Activated CD4-positive, alpha-beta memory T cell treated with anti-CD3 and anti-CD28 coated beads for 36 hours (primary cell): Measurements from ENCODE around the gene NTRK3. TPM values are rescaled to one million over a fixed set of nuclear protein-coding genes. Genes with fewer than 3 reads are reported as not detected.

Source experiments
- CTCF ChIA-PET: fragments of 350-600 bp; sonication (Branson Sonifier 250); formaldehyde crosslinking; loops from one replicate; lab custom pipeline; 2021; ENCODE audit warnings: antibody characterized with exemption, inconsistent platforms; lab: Charles Lee
- POLR2A ChIA-PET: fragments of 350-600 bp; sonication (Branson Sonifier 250); formaldehyde crosslinking; loops from one replicate; lab custom pipeline; 2021; ENCODE audit warnings: antibody characterized with exemption; lab: Charles Lee
- DNase-seq: peaks from one replicate; pipeline ENCODE4 v3.0.0-alpha.2; 2020
- H3K27ac Mint-ChIP-seq: one replicate; pipeline ENCODE4 v1.8.0; 2021; ENCODE audit warnings: mixed read lengths
- H3K27me3 Mint-ChIP-seq: one replicate; pipeline ENCODE4 v1.8.0; 2021; ENCODE audit warnings: mixed read lengths
- H3K36me3 Mint-ChIP-seq: one replicate; pipeline ENCODE4 v1.8.0; 2021; ENCODE audit warnings: mixed read lengths
- H3K4me1 Mint-ChIP-seq: one replicate; pipeline ENCODE4 v1.8.0; 2021; ENCODE audit warnings: low read depth, mixed read lengths
- H3K4me3 Mint-ChIP-seq: one replicate; pipeline ENCODE4 v1.8.0; 2021; ENCODE audit warnings: mild to moderate bottlenecking, mixed read lengths
- H3K9me3 Mint-ChIP-seq: one replicate; pipeline ENCODE4 v1.8.0; 2021; ENCODE audit warnings: mixed read lengths
- intact Hi-C: fragments of 100-400 bp; cut with micrococcal nuclease; formaldehyde crosslinking; loops from one replicate; pipeline ENCODE4 v1.15.1; 2023
- total RNA-seq, 2 experiments: library from RNA; stranded (reverse); gene quantifications; one replicate each; pipeline ENCODE4 v1.2.3, GENCODE V29; 2021

Gene NTRK3
- total RNA-seq, 2 experiments from 2014 or later: 0.78 to 0.85 TPM

- Mint-ChIP-seq H3K9me3 (no peaks in the 10 kb centered on the region), H3K27me3 (peaks cover 16% of the 10 kb centered on the region), H3K4me1 (peaks cover under 1% of the 10 kb centered on the region), H3K27ac (no peak overlapping the region), H3K4me3 (no peak overlapping the region), H3K36me3 (no peaks in the 10 kb centered on the region)
- no peak for DNase-seq
- intact Hi-C loops: loop anchor here (10.0 kb wide), 2 partner anchors 1327 to 1617 kb away; no protein-coding TSS in a partner anchor
- CTCF ChIA-PET: interaction anchor here (1.2 to 3.9 kb wide), 3 partner anchors 19 to 34 kb away, joined by 3 to 11 read pairs (median 4); no protein-coding TSS in a partner anchor
- POLR2A ChIA-PET: no interaction called here
Measured at GRCh38 chr15:88241461-88241860, 15.1 kb downstream of the NTRK3 start.

DNA sequence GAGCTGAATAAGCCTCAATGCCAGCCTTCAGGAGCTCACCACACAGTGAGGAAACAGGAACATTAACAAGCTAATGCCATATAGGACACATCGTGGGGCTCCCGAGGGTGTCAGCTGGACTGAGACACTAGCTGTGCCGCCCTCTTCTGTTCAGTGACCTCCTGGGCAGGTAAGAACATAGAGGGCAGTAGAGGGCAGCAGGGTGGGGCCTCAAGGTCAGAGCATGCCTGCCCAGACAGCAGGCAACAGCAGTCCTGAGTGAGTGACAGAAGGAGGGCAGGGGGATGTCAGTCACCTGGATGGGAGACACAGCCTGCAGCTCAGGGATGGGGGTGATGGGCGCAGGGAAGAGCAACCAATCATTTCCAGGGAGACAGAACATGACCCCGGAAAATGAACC lies 15.5 kb downstream of the NTRK3 start:
- Mint-ChIP-seq H3K9me3 (no peaks in the 10 kb centered on the region), H3K4me3 (no peak overlapping the region), H3K4me1 (no peaks in the 10 kb centered on the region), H3K27me3 (peaks cover 13% of the 10 kb centered on the region), H3K36me3 (no peaks in the 10 kb centered on the region), H3K27ac (no peak overlapping the region)
- DNase-seq: no peak
- CTCF ChIA-PET: interaction anchor here (1.4 to 3.9 kb wide), 2 partner anchors 19 to 34 kb away, joined by 4 to 11 read pairs; no protein-coding TSS in a partner anchor
- POLR2A ChIA-PET: no interaction called here
- intact Hi-C loops: loop anchor here (10.0 kb wide), 2 partner anchors 1326 to 1616 kb away; no protein-coding TSS in a partner anchor

- no peak overlapping the region for H3K4me3 Mint-ChIP-seq
- peaks cover 16% of the 10 kb centered on the region for H3K27me3 Mint-ChIP-seq
- no peaks in the 10 kb centered on the region for H3K4me1 Mint-ChIP-seq
- H3K36me3 Mint-ChIP-seq: no peaks in the 10 kb centered on the region
- POLR2A ChIA-PET: no interaction called here
- H3K27ac Mint-ChIP-seq: no peak overlapping the region
- no peak for DNase-seq
- intact Hi-C loops: no loop called here
- CTCF ChIA-PET: interaction anchor here (1.4 kb wide), 1 partner anchor 8 kb away, joined by 4 read pairs; no protein-coding TSS in a partner anchor
- no peaks in the 10 kb centered on the region for H3K9me3 Mint-ChIP-seq
Measured at GRCh38 chr15:88239594-88239993, 16.9 kb downstream of the NTRK3 start.

DNA sequence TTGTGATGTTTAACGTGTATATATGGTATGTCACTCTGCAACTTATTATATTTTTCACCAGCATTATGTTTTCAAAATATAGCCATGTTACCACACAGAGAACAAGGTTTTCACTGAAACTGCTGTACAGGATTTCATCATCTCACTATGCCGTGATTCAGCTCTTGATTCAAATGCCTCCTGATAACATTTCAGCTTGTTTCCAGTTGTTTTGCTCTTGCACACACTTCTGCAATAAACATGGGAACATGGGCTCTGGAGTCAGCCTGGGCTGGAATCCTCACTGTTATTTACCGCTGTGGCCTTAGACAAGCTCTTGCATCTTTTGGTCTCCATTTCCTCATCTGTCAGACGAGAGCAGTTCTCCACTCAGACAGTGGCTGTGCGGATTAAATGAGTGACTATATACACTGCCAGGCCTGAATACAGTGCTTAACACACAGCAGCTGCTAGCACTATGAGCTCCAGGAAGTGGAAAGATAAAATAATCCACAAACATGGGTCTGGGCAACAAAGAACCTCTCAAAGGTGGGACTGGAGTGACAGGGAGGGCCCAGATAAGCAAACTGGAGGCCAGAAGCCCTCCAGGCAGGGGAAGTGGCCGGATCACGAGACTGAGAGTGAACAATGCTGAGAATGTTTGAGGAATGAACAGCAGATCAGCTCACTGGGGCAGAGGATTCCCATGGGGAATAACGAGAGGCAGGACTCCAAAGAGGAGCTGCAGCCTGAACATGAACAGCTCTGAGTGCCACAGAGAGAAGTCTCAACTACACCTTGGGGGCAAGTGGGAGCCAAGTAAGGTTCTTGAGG lies 17.7 kb downstream of the NTRK3 start:
- POLR2A ChIA-PET: no interaction called here
- DNase-seq: no peak
- intact Hi-C loops: no loop called here
- H3K36me3 Mint-ChIP-seq: no peaks in the 10 kb centered on the region
- H3K27ac Mint-ChIP-seq: no peak overlapping the region
- H3K4me1 Mint-ChIP-seq: no peaks in the 10 kb centered on the region
- H3K27me3 Mint-ChIP-seq: peaks cover 12% of the 10 kb centered on the region
- CTCF ChIA-PET: interaction anchor here (1.4 kb wide), 1 partner anchor 9 kb away, joined by 4 read pairs; no protein-coding TSS in a partner anchor
- no peaks in the 10 kb centered on the region for H3K9me3 Mint-ChIP-seq
- no peak overlapping the region for H3K4me3 Mint-ChIP-seq

GRCh38 chr15:88234711-88235110 lies 21.8 kb downstream of the NTRK3 start:
- Mint-ChIP-seq H3K27ac (no peak overlapping the region), H3K9me3 (no peaks in the 10 kb centered on the region), H3K27me3 (peaks cover 11% of the 10 kb centered on the region), H3K4me1 (no peaks in the 10 kb centered on the region), H3K36me3 (no peaks in the 10 kb centered on the region), H3K4me3 (no peak overlapping the region)
- POLR2A ChIA-PET: no interaction called here
- no peak for DNase-seq
- CTCF ChIA-PET: interaction anchor here (1.0 to 1.8 kb wide), 2 partner anchors 10 kb away, joined by 4 to 5 read pairs; no protein-coding TSS in a partner anchor
- intact Hi-C loops: no loop called here

GRCh38 chr15:88233921-88234320 lies 22.6 kb downstream of the NTRK3 start:
- Mint-ChIP-seq H3K9me3 (no peaks in the 10 kb centered on the region), H3K27ac (no peak overlapping the region), H3K4me1 (no peaks in the 10 kb centered on the region), H3K4me3 (no peak overlapping the region), H3K36me3 (no peaks in the 10 kb centered on the region), H3K27me3 (peaks cover 10% of the 10 kb centered on the region)
- POLR2A ChIA-PET: no interaction called here
- CTCF ChIA-PET: interaction anchor here (1.8 kb wide), 1 partner anchor 11 kb away, joined by 5 read pairs; no protein-coding TSS in a partner anchor
- DNase-seq: no peak
- intact Hi-C loops: no loop called here

- H3K27me3 Mint-ChIP-seq: peaks cover 16% of the 10 kb centered on the region
- intact Hi-C loops: no loop called here
- H3K4me1 Mint-ChIP-seq: no peaks in the 10 kb centered on the region
- DNase-seq: no peak
- POLR2A ChIA-PET: no interaction called here
- CTCF ChIA-PET: interaction anchor here (0.9 to 1.8 kb wide), 2 partner anchors 10 to 12 kb away, joined by 3 to 5 read pairs; no protein-coding TSS in a partner anchor
- H3K9me3 Mint-ChIP-seq: no peaks in the 10 kb centered on the region
- no peak overlapping the region for H3K4me3 Mint-ChIP-seq
- no peaks in the 10 kb centered on the region for H3K36me3 Mint-ChIP-seq
- no peak overlapping the region for H3K27ac Mint-ChIP-seq
Measured at GRCh38 chr15:88232771-88233201, 23.8 kb downstream of the NTRK3 start.

- no peaks in the 10 kb centered on the region for H3K4me1 Mint-ChIP-seq
- H3K9me3 Mint-ChIP-seq: no peaks in the 10 kb centered on the region
- ChIA-PET CTCF (interaction anchor here (0.9 kb wide), 1 partner anchor 11 kb away, joined by 3 read pairs; no protein-coding TSS in a partner anchor), POLR2A (no interaction called here)
- no peaks in the 10 kb centered on the region for H3K36me3 Mint-ChIP-seq
- H3K27me3 Mint-ChIP-seq: peaks cover 16% of the 10 kb centered on the region
- H3K27ac Mint-ChIP-seq: no peak overlapping the region
- no peak overlapping the region for H3K4me3 Mint-ChIP-seq
- DNase-seq: no peak
- intact Hi-C loops: no loop called here
Measured at GRCh38 chr15:88231909-88232644, 24.5 kb downstream of the NTRK3 start.

DNA sequence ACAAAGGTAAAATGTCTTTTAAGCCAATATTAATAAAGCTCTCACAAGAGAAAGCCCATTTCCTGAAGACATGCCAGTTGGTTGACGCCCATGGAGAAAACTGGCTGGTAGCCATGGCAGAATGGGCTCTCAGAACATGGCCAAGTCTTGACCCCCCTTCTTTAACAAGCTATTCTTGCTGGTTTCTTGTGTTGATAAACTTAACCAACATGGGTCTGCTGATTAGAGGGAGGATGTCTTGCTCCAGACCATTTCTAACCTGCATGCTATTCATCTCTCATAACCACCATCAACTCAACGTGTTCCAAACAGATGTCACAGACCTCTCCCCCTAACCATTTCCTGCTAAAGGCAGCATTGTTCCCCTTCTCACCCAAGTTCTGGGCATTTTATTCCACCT lies 25.7 kb downstream of the NTRK3 start:
- intact Hi-C loops: no loop called here
- no peaks in the 10 kb centered on the region for H3K36me3 Mint-ChIP-seq
- POLR2A ChIA-PET: no interaction called here
- no peaks in the 10 kb centered on the region for H3K4me1 Mint-ChIP-seq
- CTCF ChIA-PET: interaction anchor here (0.8 to 1.5 kb wide), 2 partner anchors 14 to 16 kb away, joined by 3 read pairs; no protein-coding TSS in a partner anchor
- H3K27me3 Mint-ChIP-seq: peaks cover 16% of the 10 kb centered on the region
- H3K27ac Mint-ChIP-seq: no peak overlapping the region
- H3K9me3 Mint-ChIP-seq: no peaks in the 10 kb centered on the region
- H3K4me3 Mint-ChIP-seq: no peak overlapping the region
- no peak for DNase-seq

GRCh38 chr15:88225461-88225860 lies 31.1 kb downstream of the NTRK3 start:
- H3K4me3 Mint-ChIP-seq: no peak overlapping the region
- peaks cover 11% of the 10 kb centered on the region for H3K27me3 Mint-ChIP-seq
- H3K27ac Mint-ChIP-seq: no peak overlapping the region
- ChIA-PET CTCF (no interaction called here), POLR2A (no interaction called here)
- H3K9me3 Mint-ChIP-seq: no peaks in the 10 kb centered on the region
- intact Hi-C loops: no loop called here
- DNase-seq: no peak
- H3K36me3 Mint-ChIP-seq: no peaks in the 10 kb centered on the region
- no peaks in the 10 kb centered on the region for H3K4me1 Mint-ChIP-seq

DNA sequence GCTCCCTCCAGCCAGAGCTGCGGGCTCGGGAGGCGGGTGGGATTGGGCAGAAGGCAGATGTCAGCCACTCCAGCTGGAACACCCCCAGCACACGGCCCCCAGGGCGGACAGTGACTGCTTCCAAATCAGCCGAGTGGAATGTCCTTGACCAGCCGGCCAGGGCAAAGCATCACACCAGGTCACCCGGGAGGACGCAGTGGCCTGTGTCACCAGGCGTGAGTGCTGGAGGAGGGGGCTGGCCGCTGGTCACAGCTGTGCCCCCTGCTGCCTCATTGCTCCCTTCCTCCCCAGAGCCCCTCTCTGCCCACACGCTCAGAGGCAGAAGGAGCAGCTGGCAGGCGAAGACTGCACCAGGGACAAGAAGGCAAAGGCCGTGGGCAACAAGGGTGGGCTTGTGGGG lies 33.5 kb downstream of the NTRK3 start:
- intact Hi-C loops: no loop called here
- Mint-ChIP-seq H3K27me3 (peaks cover 5% of the 10 kb centered on the region), H3K36me3 (no peaks in the 10 kb centered on the region), H3K9me3 (no peaks in the 10 kb centered on the region), H3K4me1 (no peaks in the 10 kb centered on the region), H3K27ac (no peak overlapping the region), H3K4me3 (no peak overlapping the region)
- CTCF ChIA-PET: no interaction called here
- POLR2A ChIA-PET: no interaction called here
- DNase-seq: no peak

GRCh38 chr15:88221836-88222235 lies 34.7 kb downstream of the NTRK3 start:
- H3K27me3 Mint-ChIP-seq: peaks cover 4% of the 10 kb centered on the region
- no peak for DNase-seq
- intact Hi-C loops: no loop called here
- no peak overlapping the region for H3K27ac Mint-ChIP-seq
- no peak overlapping the region for H3K4me3 Mint-ChIP-seq
- ChIA-PET CTCF (no interaction called here), POLR2A (no interaction called here)
- no peaks in the 10 kb centered on the region for H3K4me1 Mint-ChIP-seq
- H3K9me3 Mint-ChIP-seq: no peaks in the 10 kb centered on the region
- H3K36me3 Mint-ChIP-seq: no peaks in the 10 kb centered on the region
